Endometrial microvascular endothelial cells (primary cell): ENCODE data around the gene FOXF2. TPM values are rescaled to one million over a fixed set of nuclear protein-coding genes. Genes with fewer than 3 reads are reported as not detected.

Experiments used
- in situ Hi-C: cut with HindIII; loops from 2 replicates; pipeline ENCODE4 v1.10.0; 2017; ENCODE audit warnings: low sequenced_read_pairs, low pct_unique_long_range_greater_than_20kb; ENCODE audit errors: inconsistent ontology term
- total RNA-seq: library from RNA; depleted of rRNA; stranded (reverse); fragments of >200 nt; gene quantifications from one replicate; pipeline ENCODE4 v1.2.3, GENCODE V29; 2015; ENCODE audit errors: inconsistent ontology term

The FOXF2 gene
- total RNA-seq, 1 donor from 2014 or later = not detected

GRCh38 chr6:1426416-1426815, 37.0 kb downstream of the FOXF2 start:
- in situ Hi-C loops = no loop called here

GRCh38 chr6:1435806-1436205, 46.4 kb downstream of the FOXF2 start:
- in situ Hi-C loops = no loop called here

- in situ Hi-C loops = no loop called here
Observed at GRCh38 chr6:1436334-1437306, 47.2 kb downstream of the FOXF2 start.

- in situ Hi-C loops = no loop called here
Observed at GRCh38 chr6:1437553-1438406, 48.4 kb downstream of the FOXF2 start.

- in situ Hi-C loops = no loop called here
Observed at GRCh38 chr6:1438471-1438881, 49.1 kb downstream of the FOXF2 start.

- in situ Hi-C loops = no loop called here
Observed at GRCh38 chr6:1439349-1439748, 50.0 kb downstream of the FOXF2 start.

GRCh38 chr6:1442929-1443328, 53.6 kb downstream of the FOXF2 start:
- in situ Hi-C loops = no loop called here

Other genes with a start within 250 kb of the FOXF2 start
- gene FOXQ1, start 77.5 kb upstream of the FOXF2 start, total RNA-seq = not detected
- 3.8 TPM for gene FOXC1, start 220.3 kb downstream of the FOXF2 start, total RNA-seq